HL-60 (cell line): ENCODE measurements around the gene NAV2.
"Not testable (repeated sequence)": the region's sequence is repeated elsewhere in the genome, so short reads cannot be mapped to it uniquely, and the experiment has no call there.

Experiments
- CTCF ChIP-seq: IDR thresholded peaks from one replicate; pipeline ENCODE4 v1.5.1; 2011; ENCODE audit warnings: low read length, control low read depth, inconsistent platforms; ENCODE audit not compliant: insufficient read depth
- GABPA ChIP-seq: IDR thresholded peaks from 2 replicates; pipeline ENCODE4 v1.6.1; 2012; ENCODE audit warnings: low read depth
- REST ChIP-seq: IDR thresholded peaks from 2 replicates; pipeline ENCODE4 v1.6.1; 2012; ENCODE audit warnings: low read depth; ENCODE audit not compliant: insufficient replicate concordance

- not testable (repeated sequence) for TF ChIP-seq CTCF, GABPA, REST
Observed at GRCh38 chr11:19927403-19927802, 214.8 kb downstream of the NAV2 start.
